Dendritic cell treated with granulocyte-macrophage colony-stimulating factor and Interleukin-4, amounts not matched to agents 40 ng/mL and 50 ng/mL, for 4 days (primary cell): ENCODE results near the gene MMEL1.

Source experiments
- H3K27ac Mint-ChIP-seq: one replicate; pipeline ENCODE4 v1.8.0; 2022; ENCODE audit warnings: mild to moderate bottlenecking, mixed read lengths
- H3K27me3 Mint-ChIP-seq: one replicate; pipeline ENCODE4 v1.8.0; 2022; ENCODE audit warnings: mild to moderate bottlenecking, mixed read lengths
- H3K36me3 Mint-ChIP-seq: one replicate; pipeline ENCODE4 v1.8.0; 2022; ENCODE audit warnings: low read depth, mixed read lengths
- H3K4me1 Mint-ChIP-seq: one replicate; pipeline ENCODE4 v1.8.0; 2022; ENCODE audit warnings: low read depth, mixed read lengths
- H3K4me3 Mint-ChIP-seq: one replicate; pipeline ENCODE4 v1.8.0; 2022; ENCODE audit warnings: mild to moderate bottlenecking, moderate library complexity, mixed read lengths
- H3K9me3 Mint-ChIP-seq: one replicate; pipeline ENCODE4 v1.8.0; 2022; ENCODE audit warnings: mixed read lengths
- intact Hi-C: fragments of 100-400 bp; cut with micrococcal nuclease; formaldehyde crosslinking; loops from one replicate; pipeline ENCODE4 v1.15.0; 2022

The MMEL1 gene

GRCh38 chr1:2546515-2547209 is 86.2 kb downstream of the MMEL1 start:
- peaks cover 30% of the 10 kb centered on the region for H3K27me3 Mint-ChIP-seq
- peak overlapping the region; percentile 92 for H3K27ac Mint-ChIP-seq
- intact Hi-C loops: loop anchor here (5.0 kb wide), 1 partner anchor 349 kb away; no protein-coding TSS in a partner anchor
- no peaks in the 10 kb centered on the region for H3K36me3 Mint-ChIP-seq
- peak overlapping the region; percentile 86 for H3K4me3 Mint-ChIP-seq
- no peaks in the 10 kb centered on the region for H3K9me3 Mint-ChIP-seq
- peaks cover 55% of the 10 kb centered on the region for H3K4me1 Mint-ChIP-seq

- intact Hi-C loops: loop anchor here (5.0 kb wide), 1 partner anchor 349 kb away; no protein-coding TSS in a partner anchor
- H3K36me3 Mint-ChIP-seq: no peaks in the 10 kb centered on the region
- H3K27me3 Mint-ChIP-seq: peaks cover 37% of the 10 kb centered on the region
- H3K9me3 Mint-ChIP-seq: no peaks in the 10 kb centered on the region
- H3K4me1 Mint-ChIP-seq: peaks cover 53% of the 10 kb centered on the region
- H3K27ac Mint-ChIP-seq: peak overlapping the region; percentile 92
- peak overlapping the region; percentile 86 for H3K4me3 Mint-ChIP-seq
Observed at GRCh38 chr1:2545754-2546514, 86.9 kb downstream of the MMEL1 start.

GRCh38 chr1:2544875-2545640 is 87.8 kb downstream of the MMEL1 start:
- Mint-ChIP-seq H3K4me1 (peaks cover 44% of the 10 kb centered on the region), H3K27me3 (peaks cover 41% of the 10 kb centered on the region), H3K4me3 (no peak overlapping the region), H3K36me3 (no peaks in the 10 kb centered on the region), H3K9me3 (no peaks in the 10 kb centered on the region), H3K27ac (peak overlapping the region; percentile 92)
- intact Hi-C loops: loop anchor here (5.0 kb wide), 1 partner anchor 348 kb away; no protein-coding TSS in a partner anchor

GRCh38 chr1:2544093-2544874 is 88.5 kb downstream of the MMEL1 start:
- intact Hi-C loops: no loop called here
- Mint-ChIP-seq H3K27ac (no peak overlapping the region), H3K36me3 (no peaks in the 10 kb centered on the region), H3K9me3 (no peaks in the 10 kb centered on the region), H3K4me1 (peaks cover 37% of the 10 kb centered on the region), H3K4me3 (no peak overlapping the region), H3K27me3 (peaks cover 49% of the 10 kb centered on the region)

- peaks cover 30% of the 10 kb centered on the region for H3K4me1 Mint-ChIP-seq
- no peaks in the 10 kb centered on the region for H3K9me3 Mint-ChIP-seq
- intact Hi-C loops: no loop called here
- H3K27ac Mint-ChIP-seq: no peak overlapping the region
- peaks cover 56% of the 10 kb centered on the region for H3K27me3 Mint-ChIP-seq
- no peaks in the 10 kb centered on the region for H3K36me3 Mint-ChIP-seq
- no peak overlapping the region for H3K4me3 Mint-ChIP-seq
Observed at GRCh38 chr1:2543543-2544092, 89.2 kb downstream of the MMEL1 start.

- H3K9me3 Mint-ChIP-seq: no peaks in the 10 kb centered on the region
- H3K4me1 Mint-ChIP-seq: peaks cover 18% of the 10 kb centered on the region
- intact Hi-C loops: no loop called here
- no peaks in the 10 kb centered on the region for H3K36me3 Mint-ChIP-seq
- peaks cover 68% of the 10 kb centered on the region for H3K27me3 Mint-ChIP-seq
- no peak overlapping the region for H3K27ac Mint-ChIP-seq
- no peak overlapping the region for H3K4me3 Mint-ChIP-seq
Observed at GRCh38 chr1:2542246-2542915, 90.4 kb downstream of the MMEL1 start.

- Mint-ChIP-seq H3K4me1 (peaks cover 12% of the 10 kb centered on the region), H3K9me3 (no peaks in the 10 kb centered on the region), H3K36me3 (no peaks in the 10 kb centered on the region), H3K27ac (no peak overlapping the region), H3K4me3 (no peak overlapping the region), H3K27me3 (peaks cover 73% of the 10 kb centered on the region)
- intact Hi-C loops: no loop called here
Observed at GRCh38 chr1:2541619-2542245, 91.1 kb downstream of the MMEL1 start.

- intact Hi-C loops: no loop called here
- Mint-ChIP-seq H3K4me1 (peaks cover 11% of the 10 kb centered on the region), H3K4me3 (no peak overlapping the region), H3K27me3 (peaks cover 79% of the 10 kb centered on the region), H3K9me3 (no peaks in the 10 kb centered on the region), H3K27ac (no peak overlapping the region), H3K36me3 (no peaks in the 10 kb centered on the region)
Observed at GRCh38 chr1:2540816-2541492, 91.9 kb downstream of the MMEL1 start.
